Peyer's patch (tissue), 4 donors: ENCODE data around the gene TBX6. TPM values are rescaled to one million over a fixed set of nuclear protein-coding genes. Genes with fewer than 3 reads are reported as not detected.

ENCODE experiments used
- DNase-seq, 3 donors: peaks; one replicate each; pipeline ENCODE4 v3.0.0-alpha.2; 2017 to 2019
- H3K27ac ChIP-seq, 4 donors: fragments of 200-600 bp; sonication (generic); one replicate each; pipeline ENCODE4 v1.5.1; 2016 to 2019
- H3K27me3 ChIP-seq, 2 donors: fragments of 200-600 bp; sonication (generic); one replicate each; pipeline ENCODE4 v1.5.1; 2019
- H3K36me3 ChIP-seq, 3 donors: fragments of 200-600 bp; sonication (generic); one replicate each; pipeline ENCODE4 v1.5.1; 2016 to 2019
- H3K4me1 ChIP-seq, 4 donors: fragments of 200-600 bp; sonication (generic); one replicate each; pipeline ENCODE4 v1.5.1; 2016 to 2019
- H3K4me3 ChIP-seq, 4 donors: fragments of 200-600 bp; sonication (generic); 1 replicate in 3 of 4; 2 replicates in 1 of 4; pipeline ENCODE4 v1.5.1; 2016 to 2019; ENCODE audit warnings: mild to moderate bottlenecking in 1 of 4
- H3K9me3 ChIP-seq, 4 donors: fragments of 200-600 bp; sonication (generic); one replicate each; pipeline ENCODE4 v1.5.1; 2016 to 2019; ENCODE audit warnings: mild to moderate bottlenecking in 1 of 4
- CTCF ChIP-seq, 6 experiments: fragments of 450-650 bp in 4 of 6; fragments of 200-600 bp in 2 of 6; sonication (generic) in 1 of 6; IDR thresholded peaks; one replicate each; pipeline ENCODE4 v1.5.1; 2017 to 2019; ENCODE audit warnings: antibody characterized with exemption in 6 of 6, mild to moderate bottlenecking in 3 of 6, moderate library complexity in 1 of 6
- POLR2A ChIP-seq, 2 donors: fragments of 450-650 bp; IDR thresholded peaks; one replicate each; pipeline ENCODE4 v1.5.1; 2017; ENCODE audit warnings: antibody characterized with exemption in 2 of 2, mild to moderate bottlenecking in 2 of 2, moderate library complexity in 2 of 2
- total RNA-seq, 4 donors: library from RNA; depleted of rRNA; stranded (reverse); fragments of >200 nt; gene quantifications; one replicate each; pipeline ENCODE4 v1.1.0, GENCODE V29; 2016

TBX6 gene
- total RNA-seq, 4 donors from 2014 or later, result 0.53 to 3.4 (median 2.2) TPM

GRCh38 chr16:30063278-30063892, 28.3 kb downstream of the TBX6 start:
- TF ChIP-seq POLR2A (IDR thresholded peaks at IDR 0.05) (no peak), CTCF (IDR thresholded peaks at IDR 0.05) (no peak)
- no peak for DNase-seq
- Histone ChIP-seq H3K4me1 (peaks cover 0 to 27% (median 11%) of the 10 kb centered on the region in 4 donors), H3K4me3 (peak overlapping the region; percentile 87 to 99 (median 95)), H3K27me3 (no peaks in the 10 kb centered on the region), H3K9me3 (no peaks in the 10 kb centered on the region), H3K27ac (peak overlapping the region; percentile 97 to 99 (median 98)), H3K36me3 (peaks cover 0 to 15% (median 0%) of the 10 kb centered on the region in 3 donors)

- H3K9me3 ChIP-seq, result no peaks in the 10 kb centered on the region
- no peaks in the 10 kb centered on the region for H3K27me3 ChIP-seq
- H3K4me3 ChIP-seq, result no peak overlapping the region
- no peaks in the 10 kb centered on the region for H3K36me3 ChIP-seq
- H3K27ac ChIP-seq, result no peak overlapping the region
- DNase-seq, result no peak
- TF ChIP-seq POLR2A (IDR thresholded peaks at IDR 0.05), result no peak
- TF ChIP-seq CTCF (IDR thresholded peaks at IDR 0.05), result no peak
- H3K4me1 ChIP-seq, result peaks cover 0 to 10% (median 6%) of the 10 kb centered on the region in 4 donors
Measured at GRCh38 chr16:30060836-30061554, 30.7 kb downstream of the TBX6 start.

- Histone ChIP-seq H3K27ac (no peak overlapping the region), H3K4me1 (peaks cover 0 to 15% (median 6%) of the 10 kb centered on the region in 4 donors), H3K4me3 (no peak overlapping the region), H3K9me3 (no peaks in the 10 kb centered on the region), H3K36me3 (no peaks in the 10 kb centered on the region), H3K27me3 (no peaks in the 10 kb centered on the region)
- no peak for DNase-seq
- TF ChIP-seq CTCF (IDR thresholded peaks at IDR 0.05) (no peak), POLR2A (IDR thresholded peaks at IDR 0.05) (no peak)
Measured at GRCh38 chr16:30060346-30060745, 31.4 kb downstream of the TBX6 start.

- H3K4me1 ChIP-seq, result peaks cover 0 to 23% (median 6%) of the 10 kb centered on the region in 4 donors
- no peak overlapping the region for H3K4me3 ChIP-seq
- H3K27ac ChIP-seq, result no peak overlapping the region
- H3K27me3 ChIP-seq, result no peaks in the 10 kb centered on the region
- H3K9me3 ChIP-seq, result no peaks in the 10 kb centered on the region
- DNase-seq, result peak in 2 of 3 donors; percentile 77 to 78
- TF ChIP-seq CTCF (IDR thresholded peaks at IDR 0.05) (peak in 4 of 6 experiments; percentile 52 to 63 (median 58)), POLR2A (IDR thresholded peaks at IDR 0.05) (no peak)
- H3K36me3 ChIP-seq, result no peaks in the 10 kb centered on the region
Measured at GRCh38 chr16:30054959-30055553, 36.7 kb downstream of the TBX6 start.

GRCh38 chr16:30054451-30054850, 37.3 kb downstream of the TBX6 start:
- Histone ChIP-seq H3K4me3 (no peak overlapping the region), H3K36me3 (no peaks in the 10 kb centered on the region), H3K9me3 (no peaks in the 10 kb centered on the region), H3K4me1 (peaks cover 0 to 23% (median 6%) of the 10 kb centered on the region in 4 donors), H3K27me3 (no peaks in the 10 kb centered on the region), H3K27ac (no peak overlapping the region)
- no peak for DNase-seq
- TF ChIP-seq CTCF (IDR thresholded peaks at IDR 0.05) (no peak), POLR2A (IDR thresholded peaks at IDR 0.05) (no peak)
